Measurements from ENCODE around the gene SLC35E1.

The SLC35E1 gene

DNA sequence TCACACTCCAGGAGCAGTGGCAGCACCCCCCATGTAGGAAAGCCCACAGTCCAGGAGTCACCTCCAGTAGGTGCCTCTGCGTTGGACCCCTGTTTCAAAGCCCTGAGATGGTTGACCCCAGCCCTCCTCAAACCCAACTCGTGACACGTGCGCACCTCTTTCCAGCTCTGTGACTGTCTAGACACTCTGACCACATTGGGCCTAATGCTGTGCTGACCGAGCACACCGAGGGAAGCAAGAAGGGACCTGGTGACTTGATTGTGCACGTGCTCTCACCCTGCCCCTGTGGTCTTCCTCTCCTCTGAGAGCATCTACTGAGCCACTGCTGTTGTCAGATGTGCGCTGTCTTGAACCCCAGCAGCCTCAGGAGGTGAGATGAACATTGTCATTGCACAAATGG, 22.9 kb upstream of the SLC35E1 start:
- DNase-seq, result no peak

DNA sequence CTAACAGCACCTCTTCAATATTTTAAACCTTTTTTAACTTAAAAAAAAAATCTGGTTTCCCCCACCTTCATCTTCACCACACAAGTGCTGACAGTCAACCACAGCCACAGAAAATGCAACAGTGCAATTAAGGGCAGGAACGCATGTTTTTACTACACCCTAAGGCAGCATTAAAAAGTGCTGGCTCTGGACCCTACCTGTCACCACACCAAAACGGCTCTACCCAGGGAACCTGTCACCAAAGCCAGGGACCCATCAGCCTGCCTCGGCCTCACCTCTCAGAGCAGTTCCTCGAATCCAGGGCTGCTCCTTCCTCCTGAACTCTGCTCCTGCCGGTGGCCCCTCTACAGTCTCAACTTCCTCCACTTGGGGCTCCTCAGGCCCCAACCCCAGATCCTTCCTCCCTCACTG, 22.5 kb upstream of the SLC35E1 start:
- DNase-seq, result no peak

DNA sequence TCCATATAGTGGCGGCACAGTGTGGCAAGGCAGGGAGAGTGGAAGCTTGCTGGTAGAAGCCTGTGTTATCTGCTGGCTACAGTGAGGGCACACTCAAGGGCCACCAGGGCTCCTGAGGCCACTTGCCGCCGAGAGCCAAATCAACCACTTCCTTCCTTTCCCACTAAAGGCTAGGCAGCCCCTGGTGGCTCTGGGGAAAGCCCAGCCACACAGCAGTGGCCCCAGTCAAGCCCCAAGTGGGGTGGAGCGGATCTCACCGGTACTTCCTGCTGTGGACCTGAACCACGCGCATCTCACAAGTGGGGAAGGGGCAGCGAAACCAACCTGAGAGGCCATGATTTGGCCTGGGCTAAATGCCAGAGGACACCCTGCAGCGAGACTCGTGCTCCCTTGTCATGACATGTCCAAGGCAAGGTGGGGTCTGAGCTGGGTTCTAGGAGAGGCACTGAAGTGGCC, 21.9 kb upstream of the SLC35E1 start:
- peak; percentile 67 for DNase-seq

DNA sequence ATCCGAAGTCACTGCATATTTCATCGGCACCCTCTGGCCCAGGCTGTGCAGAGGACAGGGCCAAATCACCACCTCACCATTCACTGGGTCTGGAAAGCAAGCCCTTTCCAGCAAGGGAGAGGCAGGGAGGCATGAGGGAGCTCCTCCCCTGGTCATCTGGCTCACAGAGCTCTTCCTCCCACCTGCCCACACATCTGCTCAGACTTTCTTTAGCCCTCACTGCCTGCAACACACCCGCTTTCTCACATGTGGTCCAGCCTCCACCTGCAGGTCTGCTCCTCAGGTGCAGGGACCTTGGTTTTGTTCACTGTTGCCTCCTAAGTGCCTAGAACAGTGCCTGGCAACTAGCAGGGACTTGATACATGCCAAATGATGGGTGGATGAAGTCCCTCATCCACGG, 21.0 kb upstream of the SLC35E1 start:
- no peak for DNase-seq

DNA sequence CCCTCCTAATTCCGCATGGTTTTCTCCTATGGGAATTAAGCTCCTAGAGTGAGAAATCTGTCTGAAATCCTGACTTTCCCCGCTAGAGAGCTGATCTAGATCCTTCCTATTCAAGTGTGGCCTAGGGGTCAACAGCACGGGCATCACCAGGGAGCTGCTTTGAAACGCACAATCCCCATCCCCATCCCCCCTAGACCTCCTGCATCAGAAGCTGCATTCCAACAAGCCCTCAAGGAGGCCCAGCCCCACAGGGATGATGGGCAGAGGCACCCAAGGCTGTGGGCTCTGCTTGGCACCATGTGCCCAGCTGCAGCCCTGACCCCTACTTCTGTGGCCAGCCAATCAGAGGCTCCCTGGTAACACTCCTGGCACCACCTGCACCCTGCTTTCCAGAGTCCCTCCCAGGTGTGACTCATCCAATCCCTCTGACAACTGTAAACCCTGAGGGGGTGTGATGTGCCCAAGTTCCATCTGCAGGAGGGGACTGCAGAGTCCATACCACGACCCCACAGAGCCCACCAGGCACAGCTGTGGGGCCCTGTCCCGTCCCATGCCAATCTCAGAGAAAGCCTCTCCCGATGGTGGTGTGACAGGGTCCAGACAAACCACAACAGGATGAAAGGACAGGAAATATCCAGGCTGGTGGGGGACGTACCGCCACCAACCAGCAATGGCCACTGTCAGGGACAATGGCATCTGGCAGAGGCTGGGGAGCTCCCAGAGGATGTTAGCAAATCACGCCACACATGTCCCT, 19.8 kb upstream of the SLC35E1 start:
- no peak for DNase-seq

DNA sequence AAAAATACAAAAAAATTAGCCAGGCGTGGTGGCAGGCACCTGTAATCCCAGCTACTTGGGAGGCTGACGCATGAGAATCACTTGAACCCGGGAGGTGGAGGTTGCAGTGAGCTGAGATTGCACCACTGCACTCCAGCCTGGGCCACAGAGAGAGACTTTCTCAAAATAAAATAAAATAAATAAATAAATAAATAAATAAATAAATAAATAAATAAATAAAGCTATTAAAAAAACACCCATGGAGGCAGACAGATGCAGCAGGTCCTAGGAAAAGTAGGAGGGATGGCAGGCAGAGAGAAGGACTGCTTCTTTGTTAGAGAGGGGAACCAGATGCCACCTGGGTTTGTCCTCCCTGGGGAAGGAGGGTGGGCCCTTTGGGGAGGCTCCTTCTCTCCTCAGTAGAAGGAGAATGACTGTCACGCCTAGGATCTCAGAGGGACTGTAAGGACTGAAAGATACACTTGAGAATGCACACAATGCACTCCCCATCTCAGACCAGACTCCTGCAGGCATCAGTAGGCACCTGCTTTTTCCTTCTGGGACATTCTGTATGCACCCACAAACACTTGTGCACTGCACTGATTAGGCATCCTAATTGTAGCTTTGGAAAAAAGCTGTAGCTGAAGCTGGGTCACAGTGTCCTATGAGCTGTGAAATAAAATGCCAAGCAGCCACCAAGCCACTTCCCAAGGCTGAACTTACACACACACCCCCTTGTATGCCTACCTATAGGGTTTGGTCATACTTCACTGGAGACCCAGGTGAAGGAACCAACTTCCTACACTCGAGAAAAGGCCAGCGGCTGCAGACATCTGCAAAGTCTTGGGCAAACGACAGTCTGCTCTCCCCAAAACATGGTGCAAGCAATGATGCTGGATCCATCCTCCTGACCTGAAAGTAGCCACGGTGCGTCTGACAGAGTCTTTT, 18.9 kb upstream of the SLC35E1 start:
- DNase-seq, result no peak

DNA sequence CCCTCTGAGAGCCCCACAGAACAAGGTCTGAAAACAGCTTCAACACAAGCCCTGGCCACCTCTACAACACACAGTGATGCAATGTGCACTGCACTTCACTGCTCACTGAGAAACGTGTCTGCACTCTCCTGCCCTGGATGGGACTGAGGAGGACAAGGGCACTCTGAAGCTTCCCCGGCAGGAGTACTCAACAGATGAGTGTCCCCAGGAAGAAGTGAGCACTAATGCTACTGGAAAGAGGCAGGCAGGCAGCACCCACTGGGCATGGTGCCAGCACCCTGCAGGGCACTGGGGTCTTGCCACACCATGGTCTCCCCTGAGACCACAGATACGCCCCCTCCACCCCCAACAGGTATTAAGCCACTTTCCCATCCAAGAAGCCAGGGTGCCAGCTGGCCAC, 17.7 kb upstream of the SLC35E1 start:
- DNase-seq, result no peak

DNA sequence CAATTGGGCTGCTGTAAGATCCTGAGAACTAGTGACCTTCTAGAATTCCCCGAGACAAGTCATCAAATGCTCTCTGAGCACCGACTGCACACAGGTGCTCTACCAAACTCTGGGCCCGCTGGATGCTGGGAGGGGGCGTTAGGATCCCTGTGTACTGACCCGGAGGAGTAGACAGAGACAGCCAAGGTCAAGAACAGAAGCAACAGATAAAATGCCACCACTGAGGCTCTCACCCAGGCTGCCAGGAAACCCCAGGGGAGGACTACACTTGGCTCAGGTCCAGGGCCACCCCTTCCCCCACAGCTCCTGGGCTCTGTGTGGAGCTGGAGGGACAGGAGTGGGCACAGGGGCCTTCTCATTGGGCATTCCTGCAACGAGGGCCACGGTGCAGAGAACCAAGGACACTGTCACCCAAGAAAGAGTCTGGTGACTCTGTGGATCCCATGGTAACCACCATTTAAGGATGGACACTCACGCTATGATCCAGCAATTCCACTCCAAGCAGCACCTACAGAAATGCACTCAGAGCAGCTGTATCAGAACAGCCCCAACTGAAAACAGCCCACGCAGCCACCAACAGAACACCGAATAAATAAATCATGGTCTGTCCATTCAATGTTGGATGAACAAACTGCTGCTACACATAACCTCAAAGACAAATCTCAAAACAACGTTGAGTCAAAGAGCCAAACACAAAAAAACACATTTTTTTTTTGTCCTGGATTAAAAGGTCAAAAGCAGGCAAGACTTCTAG, 16.8 kb upstream of the SLC35E1 start:
- no peak for DNase-seq

DNA sequence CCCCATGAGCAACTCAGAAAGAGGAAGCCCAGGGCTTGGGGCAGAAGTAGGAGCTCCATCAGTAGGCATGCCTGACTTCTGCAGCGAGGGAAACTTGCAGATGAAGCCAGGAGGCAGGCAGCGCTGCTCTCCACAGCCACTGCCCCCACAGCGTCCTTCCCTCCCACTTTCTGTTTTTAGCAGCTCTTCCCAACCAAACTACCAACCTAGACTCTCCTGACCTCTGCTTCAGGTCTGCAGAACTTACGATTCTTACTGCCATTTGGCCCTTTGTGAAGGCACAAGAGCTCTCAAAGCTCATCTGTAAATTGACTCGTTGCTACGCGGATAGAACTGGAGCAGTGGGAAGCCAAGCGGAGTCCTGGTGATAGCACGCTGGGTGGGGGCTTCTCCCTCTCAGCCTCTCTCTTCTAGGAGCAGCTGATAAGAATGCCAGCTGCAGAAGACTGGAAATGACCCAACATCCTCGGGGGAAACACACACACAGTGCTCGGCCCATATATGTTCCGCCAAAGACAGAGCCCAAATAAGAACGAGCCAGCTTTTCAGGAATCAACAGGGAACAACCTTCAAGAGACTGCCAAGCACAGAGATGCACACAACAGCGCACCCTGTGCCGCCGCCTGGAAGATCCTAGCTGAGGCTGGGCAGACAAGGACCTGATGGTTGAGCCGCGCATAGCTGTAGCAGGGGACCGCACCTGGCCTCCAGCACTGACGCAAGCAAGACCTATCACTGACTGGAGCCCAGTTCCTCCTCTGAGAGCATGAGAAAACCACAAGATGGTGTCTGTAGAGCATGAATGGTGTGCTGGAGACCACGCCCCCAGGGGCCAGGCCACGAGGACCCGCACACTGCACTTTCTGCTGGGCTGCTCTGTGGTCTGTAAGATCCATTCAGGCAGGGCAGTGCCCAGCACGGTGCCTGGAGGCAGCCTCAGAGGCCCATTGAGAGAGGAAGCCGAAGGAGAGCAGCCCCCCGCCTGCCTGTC, 15.9 kb upstream of the SLC35E1 start:
- peak; percentile 88 for DNase-seq

DNA sequence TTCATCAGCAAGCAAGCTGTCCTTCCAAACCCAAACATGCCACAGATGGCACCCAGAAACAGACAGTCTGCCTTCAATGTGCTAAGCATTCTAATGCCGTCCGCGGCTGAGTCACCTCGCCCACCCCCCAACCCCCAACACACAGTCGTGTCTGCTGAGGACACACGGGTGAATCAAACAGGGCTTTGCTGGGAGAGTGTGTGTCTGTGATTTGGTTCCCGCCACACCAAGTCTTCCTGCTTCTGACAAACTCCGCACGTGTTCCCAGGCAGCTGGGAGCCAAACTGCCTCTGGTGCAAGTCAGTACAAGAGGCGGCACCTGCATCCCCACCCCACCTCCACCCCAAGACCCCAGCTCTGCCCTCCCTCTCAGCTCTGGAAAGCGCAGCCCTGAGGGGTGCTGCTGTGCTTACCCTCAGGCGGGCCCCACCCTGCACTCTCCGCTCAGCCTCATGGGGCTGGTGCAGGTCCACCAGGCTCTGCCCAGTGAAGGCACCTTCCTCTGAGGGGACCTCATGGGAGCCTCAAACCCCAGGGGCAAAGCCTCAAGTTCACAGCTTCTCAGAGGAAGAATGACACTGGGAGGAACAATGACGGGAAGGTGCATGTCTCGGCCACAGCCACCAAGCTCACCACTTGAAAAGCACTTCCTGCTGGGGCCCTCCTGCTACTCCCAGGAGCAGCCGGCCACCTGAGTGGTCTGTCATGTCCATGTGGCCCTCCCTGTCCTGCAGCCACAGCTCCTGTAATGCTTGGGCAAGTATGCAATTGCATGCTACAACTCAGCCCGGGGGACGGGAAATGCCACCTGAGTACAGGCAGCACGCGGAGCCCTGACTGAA, 15.0 kb upstream of the SLC35E1 start:
- peak; percentile 59 for DNase-seq

DNA sequence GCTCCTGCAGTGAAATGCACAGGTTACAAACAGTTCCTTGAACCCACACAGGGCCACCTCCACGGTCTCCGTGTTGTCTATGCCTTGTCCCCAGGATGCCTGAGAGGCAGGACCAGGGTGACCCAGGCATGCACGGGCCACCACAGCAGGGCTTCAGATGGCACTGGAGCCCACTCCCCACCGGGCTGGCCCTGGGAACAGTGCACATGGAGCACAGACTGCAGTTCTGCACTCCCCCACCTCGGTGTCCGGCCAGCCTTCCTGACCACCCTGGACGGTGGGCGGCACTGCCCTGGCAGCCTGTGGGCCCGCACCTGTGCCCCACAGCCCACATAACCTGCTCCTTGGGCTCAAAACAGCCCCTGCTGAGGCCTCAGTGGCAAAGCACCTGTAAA, 14.3 kb upstream of the SLC35E1 start:
- DNase-seq, result no peak

DNA sequence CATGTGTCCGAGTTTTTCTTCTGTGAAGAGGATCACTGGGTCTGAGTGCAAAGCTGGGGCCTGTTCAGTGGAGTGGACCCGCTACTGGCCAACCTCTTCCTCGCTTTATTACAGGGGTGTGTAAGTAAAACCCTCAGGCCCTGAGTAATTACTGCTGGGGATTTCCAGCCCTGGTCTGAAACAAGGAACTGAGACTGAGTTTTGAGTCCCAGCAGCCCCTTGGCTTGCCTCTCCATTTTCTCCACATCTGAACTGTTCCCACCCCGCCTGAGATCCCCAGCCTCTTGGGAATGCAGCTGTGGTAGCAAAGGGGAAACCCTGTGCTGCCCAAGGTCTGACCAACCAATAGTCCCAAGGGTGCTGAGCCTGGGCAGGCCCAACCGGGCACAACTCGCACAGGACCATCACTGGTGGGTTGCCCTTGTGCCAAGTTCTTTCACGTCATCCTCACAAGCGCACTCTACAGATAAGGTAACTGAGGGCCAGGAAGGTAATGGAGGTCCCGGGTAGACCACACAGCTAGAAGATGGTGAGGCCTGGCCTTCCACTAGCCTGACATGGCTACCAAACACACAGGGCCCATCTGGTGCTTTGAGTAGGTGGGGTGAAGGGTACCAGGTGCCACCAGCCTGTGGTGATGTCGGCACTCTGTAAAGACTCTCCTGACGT, 13.7 kb upstream of the SLC35E1 start:
- no peak for DNase-seq

DNA sequence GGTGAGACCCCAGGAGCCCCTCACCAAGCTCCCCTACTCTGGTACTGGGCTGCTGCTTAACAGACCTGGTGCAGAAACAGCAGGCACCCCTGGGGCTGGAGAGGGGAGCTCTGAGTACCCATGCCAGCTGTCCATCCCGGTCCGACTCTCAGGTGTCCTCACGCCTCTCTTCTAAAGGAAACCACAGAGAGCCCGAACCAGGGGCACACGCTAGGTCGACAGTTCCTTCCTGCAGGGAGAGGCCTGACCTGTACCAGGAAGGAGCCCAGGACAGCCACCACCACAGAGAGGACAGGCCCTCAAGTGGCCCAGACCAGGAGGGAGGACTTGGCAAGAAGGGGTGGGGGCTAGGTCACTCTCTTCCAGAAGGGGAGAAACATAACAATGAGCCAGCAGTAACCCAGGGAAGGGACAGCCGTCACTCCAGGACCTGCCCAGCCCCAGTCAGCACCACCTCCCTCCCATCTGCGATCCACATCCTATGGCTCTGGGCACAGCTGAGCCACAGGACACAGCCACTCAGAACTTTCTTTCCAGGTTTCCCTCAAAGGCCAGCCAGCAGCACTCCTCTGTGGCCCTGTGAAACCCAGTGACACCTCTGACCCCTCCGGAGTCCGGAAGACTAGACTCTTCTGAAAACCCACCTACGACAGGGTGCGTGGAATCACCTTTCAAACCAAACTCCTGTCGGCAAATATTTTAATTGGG, 13.0 kb upstream of the SLC35E1 start:
- DNase-seq, result no peak

DNA sequence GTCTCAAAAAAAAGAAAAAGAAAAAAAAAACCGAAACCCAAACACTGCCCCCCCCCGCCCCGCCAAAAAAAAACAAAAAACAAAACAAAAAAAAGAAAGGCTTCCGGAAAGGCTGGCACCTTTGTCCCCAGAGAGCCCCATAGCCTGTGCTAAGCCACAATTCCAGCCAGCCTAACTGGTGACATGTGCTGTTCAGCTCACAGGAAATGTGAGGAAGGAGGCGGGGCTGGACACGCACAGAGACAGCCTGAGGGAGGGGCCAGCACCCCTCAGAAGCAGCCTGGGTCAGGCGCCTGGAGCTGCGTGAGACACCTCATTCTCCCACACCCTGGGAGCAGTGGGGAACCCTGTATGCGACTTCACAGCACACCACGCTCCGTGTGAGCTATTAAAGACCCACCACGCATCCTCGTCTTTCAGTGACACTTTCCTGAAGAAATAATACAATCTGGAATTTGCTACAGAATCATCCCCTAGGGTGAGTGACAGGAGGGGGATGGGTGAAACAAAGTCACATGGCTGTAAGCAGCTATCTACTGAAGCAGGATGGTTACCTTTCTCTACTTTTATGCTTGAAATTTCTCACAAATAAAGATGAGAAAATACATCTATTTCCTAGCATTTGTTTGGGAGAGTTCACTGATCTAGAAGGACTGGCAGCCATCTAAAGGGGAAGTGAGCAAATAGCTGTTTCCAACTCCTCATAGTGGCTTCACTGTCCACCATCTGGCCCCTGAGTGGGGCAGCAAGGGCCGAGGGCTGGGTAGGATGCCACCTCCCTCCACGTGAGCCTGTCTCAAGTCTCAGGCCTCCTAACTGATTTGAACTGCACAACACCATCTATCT, 12.3 kb upstream of the SLC35E1 start:
- DNase-seq, result peak; percentile 66

DNA sequence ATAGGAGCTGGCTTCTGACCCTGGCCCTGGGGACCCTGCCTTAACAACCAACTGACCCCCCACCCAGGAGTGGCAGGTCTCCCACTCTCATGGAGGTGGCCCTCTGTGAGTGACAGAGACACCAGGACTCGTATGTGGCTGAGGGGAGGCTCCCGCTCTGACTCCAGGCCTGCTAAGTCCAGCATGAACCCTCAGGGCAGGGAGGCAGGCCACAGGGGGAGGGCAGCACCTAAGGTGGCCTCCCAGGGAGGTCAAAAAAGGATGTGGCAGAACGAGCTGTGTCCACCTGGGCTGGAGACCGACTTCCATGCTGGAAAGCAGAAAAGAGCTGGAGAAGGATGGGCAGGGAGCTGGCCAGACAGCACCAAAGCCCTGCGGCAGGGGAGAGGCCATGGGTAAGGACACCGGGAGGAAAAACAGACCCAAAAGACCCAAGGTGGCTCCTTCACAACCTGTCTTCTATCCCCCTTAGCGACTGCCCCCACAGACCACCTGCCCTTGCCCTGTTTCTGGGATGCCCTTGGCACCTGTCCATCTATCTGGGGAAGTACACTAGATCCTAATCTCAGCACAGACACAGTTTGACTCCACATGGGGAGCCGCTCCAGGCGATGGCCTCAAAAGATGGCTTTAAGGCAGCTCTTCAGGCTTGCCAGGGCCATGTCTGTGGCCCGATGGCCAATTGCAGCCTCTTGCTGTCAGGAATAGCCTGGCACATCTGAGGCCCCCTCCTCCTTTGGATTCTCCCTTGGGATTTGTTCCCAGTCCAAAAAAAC, 10.5 kb upstream of the SLC35E1 start:
- no peak for DNase-seq

DNA sequence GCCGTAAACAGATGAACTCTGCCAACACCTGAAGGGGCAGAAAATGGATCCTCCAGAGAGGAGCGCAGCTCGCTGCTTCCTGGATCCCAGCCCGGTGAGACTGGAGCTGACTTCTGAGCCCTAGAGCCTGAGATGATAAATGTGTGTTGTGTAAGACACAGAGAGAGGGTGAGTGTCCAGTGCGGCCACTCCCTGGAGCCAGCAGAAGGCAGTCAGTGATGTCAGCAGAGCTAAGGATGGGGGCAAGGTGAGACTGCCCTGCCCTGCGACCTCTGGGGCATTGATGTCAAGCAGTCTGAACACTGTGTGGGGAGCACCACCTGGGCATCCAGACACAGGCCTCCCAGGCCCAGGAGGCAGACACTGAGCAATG, 9.7 kb upstream of the SLC35E1 start:
- no peak for DNase-seq

DNA sequence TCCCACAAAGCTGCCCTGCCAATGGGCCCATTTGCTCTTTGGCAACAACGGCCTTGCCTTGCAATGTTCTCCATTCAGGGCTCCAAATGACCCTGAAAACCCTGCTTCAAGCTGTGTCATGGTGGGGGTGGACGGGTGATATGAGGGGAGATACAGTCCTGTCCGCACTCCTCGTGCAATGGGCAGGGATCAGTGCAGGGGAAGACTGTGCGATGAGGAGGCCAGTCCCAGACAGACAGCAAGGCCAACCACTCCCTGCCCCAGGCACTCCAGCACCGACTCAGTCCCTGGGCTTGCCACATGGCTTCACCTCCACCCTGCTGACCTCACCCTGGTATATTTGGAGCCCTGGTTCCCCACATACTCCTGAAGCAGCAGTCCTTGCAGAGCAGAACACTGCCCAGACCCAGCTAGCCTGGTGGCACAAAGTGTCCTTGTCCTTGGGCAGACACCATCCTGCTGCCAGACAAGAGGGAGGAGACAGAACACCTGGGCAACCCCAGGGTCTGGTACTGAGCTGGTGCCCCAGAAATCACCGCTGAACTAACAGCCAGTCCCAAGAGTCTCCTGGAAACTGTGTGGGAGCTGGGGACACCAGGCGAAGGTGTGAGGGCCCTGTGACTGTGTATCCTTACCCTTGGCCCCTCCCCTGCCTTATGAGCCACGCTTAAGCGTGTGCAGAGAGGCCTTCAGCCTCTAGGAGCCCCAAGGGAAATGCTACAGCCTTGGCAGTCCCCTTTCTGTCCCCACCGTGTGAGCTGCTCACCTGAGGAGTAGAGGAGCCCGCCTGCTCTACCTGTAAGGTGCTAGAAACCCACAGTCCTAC, 9.1 kb upstream of the SLC35E1 start:
- DNase-seq, result no peak

All from GF-D8 (cell line).